Activated effector memory CD4-positive, alpha-beta T cell treated with Interleukin-2 at 50 U/mL for 16 hours (primary cell): ENCODE measurements around the gene PTPRD.

Experiments used
- DNase-seq: peaks from one replicate; pipeline ENCODE4 v3.0.0-alpha.2; 2020

PTPRD gene

DNA sequence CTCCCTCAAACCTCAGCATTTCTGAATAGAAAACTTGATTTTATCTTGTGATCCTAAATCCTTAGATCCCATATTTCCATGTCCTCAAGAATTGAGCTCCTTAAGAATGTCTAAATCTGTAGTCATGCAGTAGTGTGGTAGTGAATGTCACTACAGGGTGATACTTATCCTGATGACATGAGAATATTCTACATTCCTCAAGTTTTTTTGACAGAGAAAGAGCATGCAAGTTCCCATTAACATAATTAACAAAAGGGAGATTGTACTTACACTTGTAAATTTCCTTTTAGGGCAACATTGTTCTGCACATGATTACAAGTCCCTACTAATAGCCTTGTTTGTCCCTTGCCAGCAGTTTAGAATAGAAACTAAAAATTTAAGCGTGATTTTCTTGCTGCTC, 352.3 kb downstream of the PTPRD start:
- no peak for DNase-seq

DNA sequence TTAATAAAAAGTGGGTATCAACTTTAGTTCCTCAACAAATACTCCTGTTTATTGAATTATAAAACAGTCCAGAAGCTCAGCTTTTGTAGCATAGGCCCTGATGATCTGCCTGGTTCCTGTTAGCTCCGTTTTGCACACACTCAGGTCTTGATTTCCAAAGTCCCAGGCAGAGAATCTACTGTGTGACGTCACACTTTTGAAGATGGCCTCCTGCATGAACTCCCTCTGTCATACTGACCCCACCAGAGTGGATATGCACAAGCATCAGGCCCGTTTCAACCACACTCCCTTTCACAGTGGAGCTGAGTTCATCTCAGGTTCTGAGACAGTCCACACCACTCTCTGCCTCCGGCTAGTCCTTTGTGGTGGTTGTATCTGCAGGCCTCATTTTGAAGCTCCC, 353.1 kb downstream of the PTPRD start:
- no peak for DNase-seq

DNA sequence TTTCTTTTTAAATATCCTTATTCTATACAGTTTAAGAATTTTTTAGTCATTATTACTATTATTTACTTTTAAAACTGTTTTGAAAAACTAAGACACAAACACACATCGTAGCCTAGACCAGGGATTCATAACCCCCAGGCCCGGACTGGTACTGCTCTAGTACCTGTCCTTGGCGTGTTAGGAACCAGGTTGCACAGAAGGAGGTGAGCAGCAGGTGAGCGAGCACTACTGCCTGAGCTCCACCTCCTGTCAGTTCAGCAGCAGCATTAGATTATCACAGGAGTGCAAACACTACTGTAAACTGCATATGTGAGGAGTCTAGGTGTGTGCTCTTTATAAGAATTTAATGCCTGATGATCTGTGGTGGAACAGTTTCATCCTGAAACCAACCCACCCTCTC, 357.0 kb downstream of the PTPRD start:
- no peak for DNase-seq

DNA sequence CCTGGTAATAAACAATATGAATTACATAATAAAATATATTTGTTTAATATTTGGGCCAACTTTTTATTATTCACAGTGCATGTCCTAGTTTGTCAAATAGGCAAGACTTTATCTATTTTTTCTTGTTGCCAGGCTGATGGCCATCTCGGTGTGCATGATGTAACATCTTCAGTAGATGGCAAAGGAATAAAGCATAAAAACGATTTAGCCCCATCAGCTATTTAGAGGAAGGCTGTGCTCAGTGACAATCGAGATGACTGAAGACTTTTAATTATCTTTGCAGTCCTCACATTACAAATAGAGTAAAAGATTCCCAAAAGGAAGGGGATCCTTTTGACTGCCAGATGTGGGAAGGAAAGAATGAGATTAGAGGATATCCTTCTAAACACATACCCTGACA, 358.5 kb downstream of the PTPRD start:
- no peak for DNase-seq

DNA sequence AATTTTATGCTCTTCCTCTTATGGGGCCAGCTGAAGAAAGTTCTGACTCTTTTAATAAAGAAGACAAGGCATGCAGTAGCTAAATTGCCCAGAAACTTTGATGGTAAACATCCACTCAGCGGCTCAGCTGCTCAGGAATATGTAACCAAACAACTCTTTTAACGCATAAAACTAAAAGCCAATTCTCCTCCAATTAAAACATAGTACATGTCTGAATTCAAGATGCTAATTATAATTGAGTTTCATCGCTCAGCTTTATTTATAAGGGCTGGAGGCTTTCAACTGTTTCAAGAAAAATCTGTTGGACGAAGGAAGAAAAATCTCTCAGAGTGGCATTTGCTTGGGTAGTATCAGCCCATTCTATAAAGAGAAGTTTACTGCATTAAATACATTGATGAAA, 359.5 kb downstream of the PTPRD start:
- DNase-seq: no peak

DNA sequence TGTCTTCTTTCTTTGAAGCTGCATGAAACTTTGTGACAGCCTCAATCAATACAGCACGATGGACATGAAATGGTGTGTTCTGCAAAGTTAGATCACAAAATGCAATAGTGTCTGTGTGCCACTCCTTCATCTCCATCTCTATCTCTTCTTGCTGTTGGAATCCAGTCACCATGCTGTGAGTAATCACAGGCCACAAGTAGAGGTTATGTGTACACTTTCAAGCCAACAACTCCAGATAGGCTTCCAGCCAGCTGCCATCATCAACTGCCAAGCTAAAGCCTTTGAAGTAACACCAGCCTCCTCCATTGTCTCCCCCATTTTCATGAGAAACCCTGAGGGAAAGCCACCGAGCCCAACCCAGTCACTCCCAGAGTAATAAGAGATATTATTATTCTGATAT, 360.6 kb downstream of the PTPRD start:
- no peak for DNase-seq

DNA sequence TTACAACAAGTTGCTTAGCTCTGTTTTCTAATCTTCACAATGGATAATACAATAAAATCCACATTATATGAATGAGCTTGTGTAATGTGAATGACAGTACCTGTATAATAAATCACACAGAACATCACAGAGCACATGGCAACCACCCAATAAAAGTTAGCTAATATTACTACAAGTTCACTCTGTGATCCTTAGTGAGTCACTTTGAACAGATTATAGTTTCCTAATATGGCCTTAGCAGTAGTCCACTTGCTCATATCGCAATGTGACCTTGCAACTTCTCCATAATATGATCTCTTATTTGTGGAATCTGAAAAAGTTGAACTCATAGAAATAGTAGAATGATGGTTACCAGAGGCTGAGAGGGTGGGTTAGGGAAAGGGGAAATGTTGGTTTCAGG, 361.3 kb downstream of the PTPRD start:
- DNase-seq: no peak

DNA sequence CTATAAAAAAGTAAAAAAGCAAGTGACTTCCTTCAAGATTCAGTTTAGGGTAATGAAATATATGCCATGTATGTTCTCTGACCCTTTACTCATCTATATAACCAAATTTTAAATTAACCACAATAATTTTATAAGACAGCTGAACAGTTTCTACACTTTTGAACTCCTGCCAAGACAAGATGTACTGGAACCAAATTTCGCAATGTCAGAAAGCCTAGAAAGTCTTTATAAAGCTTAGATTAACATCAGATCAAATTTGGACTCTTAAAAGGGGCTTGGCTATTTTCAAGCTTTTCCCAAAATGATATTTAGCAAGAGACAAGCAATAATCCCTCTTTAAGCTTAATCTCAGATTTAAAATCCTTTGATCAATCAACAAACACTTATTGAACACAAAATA, 362.6 kb downstream of the PTPRD start:
- DNase-seq: no peak

DNA sequence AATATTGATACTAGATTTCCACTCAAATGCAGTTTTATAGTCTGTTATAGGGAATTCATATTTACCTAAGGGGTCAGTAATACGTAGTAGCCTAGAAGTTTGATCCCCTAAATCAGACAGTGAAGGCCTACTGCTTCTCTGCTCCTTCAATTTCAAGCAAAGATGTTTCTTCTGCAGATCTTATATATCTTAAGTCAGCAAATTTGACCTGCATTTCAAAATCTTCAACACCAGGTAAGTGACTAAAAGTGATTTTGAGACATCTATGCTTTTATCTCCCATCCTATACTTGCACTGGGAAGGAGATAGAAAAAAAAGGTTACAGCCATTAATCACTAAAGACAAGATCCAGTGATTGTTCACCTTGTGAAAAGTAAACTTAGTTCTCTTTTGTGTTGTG, 363.9 kb downstream of the PTPRD start:
- no peak for DNase-seq

DNA sequence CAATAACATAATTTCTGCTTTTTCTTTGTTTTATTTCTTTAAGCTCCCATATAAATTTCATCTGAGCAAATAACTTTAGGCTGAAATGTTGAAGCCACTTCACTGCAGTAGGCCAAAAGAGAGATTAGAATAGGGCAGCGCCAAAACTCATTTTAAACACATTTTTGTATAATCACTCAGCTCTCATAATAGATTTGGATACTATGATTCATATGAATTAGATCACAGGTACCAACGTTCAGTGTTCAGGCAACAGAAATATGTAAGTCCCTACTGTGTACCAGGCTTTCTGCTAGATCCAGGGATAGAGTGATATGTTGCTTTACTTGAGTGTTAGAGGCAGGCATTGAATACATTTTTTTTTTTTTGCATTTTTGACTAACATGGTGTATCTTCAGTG, 370.5 kb downstream of the PTPRD start:
- DNase-seq: no peak

DNA sequence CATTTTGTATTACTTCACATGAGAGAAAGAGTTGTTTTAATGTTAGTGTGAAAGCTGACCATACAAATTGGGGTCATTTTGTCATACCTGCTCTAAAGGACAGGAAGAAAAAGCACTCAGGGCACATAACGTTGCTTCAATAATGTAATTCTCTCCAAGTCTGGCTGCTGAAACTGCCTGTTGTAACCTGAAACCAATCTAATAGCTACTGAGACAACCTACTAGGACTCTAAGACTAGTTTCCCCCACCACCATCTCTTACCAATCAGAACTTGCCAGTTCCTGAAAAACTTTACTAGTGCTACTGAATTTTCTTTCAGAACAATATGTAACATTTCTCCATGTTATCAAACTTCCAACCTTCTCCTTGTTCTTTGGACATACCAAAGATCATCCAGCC, 374.7 kb downstream of the PTPRD start:
- no peak for DNase-seq

DNA sequence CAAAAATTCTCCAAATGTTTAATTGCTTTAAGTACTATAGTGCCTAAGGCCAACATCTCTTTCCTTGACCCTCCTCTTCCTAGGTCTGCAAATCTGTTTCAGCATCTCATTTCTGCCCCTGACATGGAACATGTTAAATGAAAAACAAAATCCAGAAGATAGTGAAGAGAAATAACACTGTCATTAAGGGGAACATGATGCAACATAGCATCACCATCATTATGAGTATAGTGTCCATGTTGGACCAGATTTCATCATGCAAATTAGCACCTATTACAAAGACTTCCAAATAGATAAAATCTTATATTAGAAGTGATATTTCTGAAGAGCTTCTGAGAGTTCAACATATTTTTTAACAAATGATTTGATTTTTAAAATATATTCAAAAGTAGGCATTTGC, 375.2 kb downstream of the PTPRD start:
- no peak for DNase-seq

DNA sequence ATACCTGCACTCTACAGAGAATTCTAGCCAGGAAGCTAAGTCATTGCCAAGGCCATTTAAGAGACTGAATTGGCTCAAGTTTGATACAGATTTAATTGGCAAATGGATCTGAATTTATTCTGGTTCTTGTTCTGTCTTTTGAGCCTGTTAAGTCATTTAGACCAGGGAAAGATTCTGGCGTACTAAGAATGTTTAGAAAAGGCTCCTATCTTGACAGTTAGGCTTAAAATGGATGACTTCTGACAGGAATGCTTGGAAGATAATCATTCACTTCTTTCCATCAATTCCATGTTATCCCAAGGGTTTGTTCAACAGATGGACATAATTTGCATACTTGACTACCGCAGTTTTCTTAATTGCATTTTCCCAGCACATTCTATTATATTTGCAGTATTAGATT, 376.6 kb downstream of the PTPRD start:
- DNase-seq: no peak

DNA sequence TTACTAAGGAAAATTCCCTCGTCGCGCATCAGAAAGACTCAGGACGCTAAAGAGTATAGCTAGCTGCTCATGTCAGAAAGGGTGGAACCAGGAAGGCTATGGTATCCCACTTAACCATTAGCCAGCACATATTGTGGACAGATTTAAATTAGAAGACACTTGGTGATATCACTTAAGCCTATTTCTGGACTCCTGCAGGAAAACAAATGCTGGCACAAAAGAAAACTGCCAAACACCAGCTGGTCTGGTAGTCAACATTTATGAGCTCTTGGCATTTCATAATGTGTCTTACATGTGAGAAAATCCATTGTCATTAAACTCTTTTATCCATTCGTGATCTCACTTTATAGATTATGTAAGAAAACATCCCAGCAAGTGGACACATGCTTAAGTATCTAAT, 377.4 kb downstream of the PTPRD start:
- no peak for DNase-seq

DNA sequence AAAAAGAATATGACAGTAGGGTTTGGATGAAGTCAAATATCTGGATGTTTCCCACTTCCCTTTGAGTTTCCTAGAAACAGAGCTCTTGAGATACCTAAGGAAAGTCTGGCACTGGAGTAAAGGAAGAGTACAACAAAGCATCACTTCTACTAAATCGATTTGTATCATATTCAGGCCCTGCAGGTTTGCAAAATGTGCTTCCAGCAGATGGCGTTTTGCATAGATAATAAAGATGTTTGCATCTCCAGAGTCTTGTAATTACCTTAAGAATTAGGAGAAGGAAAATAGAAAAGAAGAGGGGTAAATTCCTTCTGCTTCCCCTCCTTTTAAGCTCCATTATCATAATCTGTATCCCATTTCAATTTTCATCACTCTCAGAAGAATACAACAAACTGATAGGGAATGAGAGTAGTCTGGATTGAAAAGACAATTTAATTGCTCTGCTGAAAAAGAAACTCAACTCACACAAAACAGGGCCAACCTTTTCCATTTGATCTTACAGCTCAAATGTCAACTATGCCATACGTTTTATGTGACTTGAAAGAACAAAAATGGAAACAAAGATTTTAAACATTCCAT, 380.4 kb downstream of the PTPRD start:
- DNase-seq: no peak

DNA sequence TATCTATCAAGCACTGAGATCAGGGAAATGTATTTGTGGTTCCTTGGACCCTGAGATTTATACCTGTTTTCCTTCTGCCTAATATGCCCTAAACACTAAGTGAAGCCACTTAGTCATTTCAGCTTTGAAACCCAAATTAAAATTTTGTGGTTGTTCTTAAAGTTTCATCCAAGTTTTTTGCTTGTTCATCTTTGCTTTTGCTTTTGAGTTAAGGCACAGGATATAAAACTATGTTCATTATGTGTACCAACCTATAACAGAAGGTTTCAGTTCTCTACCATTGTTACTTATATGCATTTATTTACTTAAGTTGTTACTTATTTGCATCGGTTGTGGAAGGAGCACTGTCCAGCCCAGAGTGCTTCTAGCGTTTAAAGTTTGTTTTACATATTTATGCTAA, 382.3 kb downstream of the PTPRD start:
- no peak for DNase-seq

DNA sequence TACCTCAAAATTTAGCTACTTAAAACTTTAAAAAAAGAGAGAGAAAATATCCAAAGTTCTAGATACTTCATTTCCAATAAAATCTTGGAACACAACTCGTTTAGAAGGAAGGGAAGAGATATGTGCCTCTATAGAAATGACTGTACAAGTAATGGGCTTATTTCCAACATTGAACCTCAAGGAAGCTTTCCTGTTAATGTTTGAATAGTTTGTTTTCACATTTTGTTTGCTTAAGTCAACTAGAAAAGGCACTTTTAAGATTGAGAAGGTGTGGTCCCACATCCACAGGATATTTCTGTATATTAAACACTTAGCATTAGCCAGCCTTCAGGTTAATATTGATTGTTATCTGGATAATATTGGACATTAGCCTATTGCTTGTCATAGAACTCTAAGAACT, 384.7 kb downstream of the PTPRD start:
- DNase-seq: no peak

DNA sequence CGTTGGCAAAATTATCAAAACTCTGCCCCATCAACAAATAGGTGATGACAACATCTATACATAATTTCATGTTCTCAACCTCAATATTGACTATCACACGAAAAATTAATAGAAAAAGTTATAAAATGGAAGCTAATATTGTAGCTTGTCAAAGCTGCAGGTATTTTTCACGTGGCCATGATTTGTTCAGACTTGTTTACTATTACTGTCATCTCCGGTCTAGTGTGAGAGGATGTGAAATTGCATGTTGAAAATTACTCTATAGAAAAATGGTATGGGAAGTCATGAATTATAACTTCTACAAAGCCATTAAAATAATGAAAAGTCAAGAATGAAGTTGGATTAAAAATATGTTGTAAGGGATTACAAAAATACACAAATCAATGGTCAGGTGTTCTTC, 385.8 kb downstream of the PTPRD start:
- DNase-seq: no peak

DNA sequence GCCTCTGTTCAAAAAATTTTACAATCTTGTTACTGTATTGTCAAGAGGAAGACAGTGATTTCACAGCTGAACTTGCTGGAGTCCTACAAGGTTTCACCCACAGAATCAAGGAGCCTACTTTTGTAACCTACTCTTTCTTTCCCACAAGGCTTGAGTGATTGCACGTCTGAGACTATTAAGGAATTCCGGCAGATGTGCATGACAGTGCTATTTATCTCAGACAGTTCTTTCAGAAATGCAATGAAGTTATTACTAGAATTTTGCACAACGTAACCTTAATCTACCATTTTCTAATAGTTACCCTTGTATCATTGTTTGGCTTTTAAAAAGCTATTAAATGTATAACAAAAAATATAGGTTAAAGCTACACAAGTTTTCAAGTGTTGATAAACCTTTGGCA, 400.1 kb downstream of the PTPRD start:
- no peak for DNase-seq

DNA sequence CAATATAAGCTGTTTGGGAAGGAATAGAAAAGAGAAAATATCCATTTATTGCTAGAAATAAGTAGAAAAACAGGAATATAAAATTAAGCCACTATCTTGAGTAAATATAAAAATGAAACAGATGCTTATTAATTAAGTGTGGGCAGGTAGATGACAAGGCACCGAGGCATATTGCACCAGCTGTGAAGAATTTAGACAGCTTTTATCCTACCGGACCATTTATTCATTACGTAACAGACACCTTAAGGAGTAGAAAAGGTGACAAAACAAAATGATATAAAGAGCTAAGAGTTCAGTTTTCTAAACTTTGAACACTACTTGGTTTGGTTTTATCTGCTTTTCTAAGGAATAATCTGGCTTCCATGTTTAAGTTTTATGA, 404.1 kb downstream of the PTPRD start:
- DNase-seq: no peak

DNA sequence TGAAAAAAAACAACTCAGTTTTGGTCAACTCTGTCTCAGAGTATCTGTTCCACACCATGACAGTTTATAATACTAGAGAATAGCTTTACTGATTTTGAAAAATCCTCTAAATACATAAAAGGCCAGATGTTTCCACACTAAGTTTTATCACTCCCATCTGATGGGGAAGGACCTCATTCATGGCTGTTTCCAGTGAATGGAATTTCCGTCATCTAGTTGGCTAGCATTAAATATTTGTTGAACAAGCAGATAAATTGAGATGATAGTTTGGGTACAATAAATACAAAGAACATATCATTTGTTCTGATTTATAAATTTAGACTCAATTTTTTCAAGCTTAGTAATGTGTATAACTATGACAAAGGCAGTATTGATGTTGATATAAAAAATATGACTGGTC, 408.5 kb downstream of the PTPRD start:
- DNase-seq: no peak

DNA sequence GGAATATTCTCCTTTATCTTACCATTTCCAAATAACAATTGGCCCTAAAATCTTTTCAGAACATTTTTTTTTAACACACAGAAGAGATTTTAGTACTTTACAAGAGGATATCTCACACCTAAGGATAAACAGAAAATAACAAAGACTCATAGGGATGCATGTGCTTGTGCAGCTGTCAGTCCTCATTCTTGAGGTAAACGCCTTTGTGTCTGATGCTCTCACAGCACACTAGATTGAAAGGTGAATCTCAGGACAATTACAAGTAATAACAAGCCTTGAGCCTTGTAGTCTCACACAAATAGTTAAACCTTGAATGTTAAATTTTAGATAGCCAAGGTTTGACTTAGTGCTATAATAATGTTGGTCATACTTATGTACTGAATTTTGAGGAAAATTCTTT, 439.2 kb downstream of the PTPRD start:
- DNase-seq: no peak

DNA sequence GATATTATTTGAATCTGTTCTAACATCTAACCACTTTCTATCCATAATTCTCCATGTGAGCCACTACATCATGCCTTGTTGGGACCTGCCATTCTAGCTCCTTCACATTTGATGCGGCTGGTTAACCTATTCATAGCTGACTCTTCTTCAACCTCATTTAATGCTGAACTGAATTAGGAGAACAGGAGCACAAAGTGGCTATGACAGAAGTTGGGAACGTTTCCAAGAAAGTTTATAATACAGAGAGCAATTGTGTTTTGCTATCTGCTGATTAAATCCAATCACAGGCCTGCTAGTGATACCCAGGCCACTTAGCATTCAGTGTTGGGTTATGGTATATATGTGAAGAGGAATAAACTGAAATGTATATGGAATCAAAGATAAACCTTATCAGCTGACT, 440.3 kb downstream of the PTPRD start:
- no peak for DNase-seq

DNA sequence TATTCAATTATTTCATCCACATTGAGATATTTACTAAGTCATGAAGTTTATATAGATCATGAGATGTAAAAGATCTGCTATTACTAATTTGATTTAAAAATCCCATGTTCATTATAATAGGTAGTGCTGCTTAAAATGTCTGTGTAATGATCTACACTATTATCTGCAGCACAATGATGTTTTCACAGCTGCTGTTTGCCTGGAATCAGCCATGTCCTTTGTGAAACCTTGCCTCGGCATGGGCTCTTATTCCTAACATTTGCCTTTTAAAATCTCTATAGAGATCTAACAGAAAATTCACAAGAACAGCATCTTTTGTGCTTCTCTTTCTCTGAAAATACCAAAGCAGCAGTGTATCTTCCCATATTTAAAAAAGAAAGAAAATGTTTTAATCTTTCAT, 444.6 kb downstream of the PTPRD start:
- DNase-seq: no peak

DNA sequence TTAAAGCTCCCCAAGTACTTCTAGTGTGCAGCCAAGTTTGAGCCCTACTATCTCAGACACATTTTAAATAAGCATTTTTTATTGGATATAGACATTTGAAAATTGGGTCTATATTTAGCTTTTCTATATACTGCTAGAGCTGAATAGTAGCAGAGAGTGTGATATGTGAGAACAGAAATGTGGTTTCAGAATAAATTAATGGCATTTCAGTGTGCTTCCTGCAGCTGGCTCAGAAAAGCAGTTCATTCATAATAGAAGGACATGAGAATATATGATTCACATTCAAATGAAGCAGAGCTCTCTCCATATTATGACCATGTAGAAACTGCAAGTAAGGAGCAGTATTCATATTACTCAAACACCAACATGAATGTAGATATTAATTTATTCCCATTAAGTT, 464.0 kb downstream of the PTPRD start:
- no peak for DNase-seq
